GM18511 (cell line): ENCODE measurements around the gene IGSF8.

ENCODE experiments used
- ATAC-seq: cut with Tn5 transposase; IDR thresholded peaks from one replicate; pipeline ENCODE4 v1.9.1; 2021; ENCODE audit warnings: mild to moderate bottlenecking, moderate library complexity; ENCODE audit not compliant: unreplicated experiment

The IGSF8 gene

DNA sequence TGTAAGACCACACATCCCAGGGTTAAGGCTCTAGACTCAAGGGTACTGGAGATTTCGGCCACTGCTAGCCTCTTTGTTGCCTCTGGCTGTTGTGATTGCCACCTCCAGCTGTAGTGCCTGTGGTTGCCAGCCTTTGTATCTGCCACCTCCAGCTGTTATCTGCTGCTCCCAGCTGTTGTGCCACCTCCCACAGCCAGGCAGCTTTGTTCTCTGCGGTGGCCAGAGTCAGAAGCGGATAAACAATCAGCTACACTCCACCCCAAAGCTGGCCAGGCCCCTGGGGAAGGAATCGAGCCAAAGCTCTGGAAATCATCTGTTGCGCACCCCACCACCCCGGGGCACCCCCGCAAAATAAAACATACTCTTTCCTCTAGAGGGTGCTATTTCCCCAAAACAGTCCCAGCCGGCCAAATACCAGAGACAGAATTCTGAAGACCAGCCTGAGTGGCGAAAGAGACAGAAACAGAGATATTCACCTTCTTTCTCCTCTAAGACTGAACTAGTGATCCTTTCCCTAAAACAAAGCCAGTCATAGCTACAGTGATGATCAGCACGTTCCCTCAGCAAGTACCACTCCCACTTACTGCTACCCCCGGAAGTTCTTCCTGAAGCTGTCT is 51.8 kb downstream of the IGSF8 start:
- peak; percentile 84 for ATAC-seq

- ATAC-seq, result no peak
Measured at GRCh38 chr1:160045653-160046052, 52.8 kb downstream of the IGSF8 start.

DNA sequence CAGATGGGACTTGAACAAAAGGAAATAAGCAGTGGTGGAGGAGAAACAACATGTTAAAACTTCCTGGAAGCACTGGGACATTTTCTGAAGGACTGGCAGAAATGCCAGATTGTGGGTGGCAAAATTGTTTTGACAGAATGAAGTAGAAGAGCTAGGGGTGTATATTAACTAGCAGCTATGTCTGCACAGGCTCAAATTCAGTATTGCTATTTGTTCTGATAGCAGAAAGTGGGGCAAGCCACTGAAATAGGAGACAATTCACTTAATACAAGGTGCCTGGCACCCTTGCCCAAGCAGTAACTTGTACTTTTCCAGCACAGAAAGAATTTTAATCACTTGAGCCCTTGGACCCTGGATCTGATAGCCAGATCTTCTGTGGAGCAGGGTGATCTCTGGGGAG is 54.9 kb downstream of the IGSF8 start:
- no peak for ATAC-seq
